ENCODE data around the gene LATS1.

DNA sequence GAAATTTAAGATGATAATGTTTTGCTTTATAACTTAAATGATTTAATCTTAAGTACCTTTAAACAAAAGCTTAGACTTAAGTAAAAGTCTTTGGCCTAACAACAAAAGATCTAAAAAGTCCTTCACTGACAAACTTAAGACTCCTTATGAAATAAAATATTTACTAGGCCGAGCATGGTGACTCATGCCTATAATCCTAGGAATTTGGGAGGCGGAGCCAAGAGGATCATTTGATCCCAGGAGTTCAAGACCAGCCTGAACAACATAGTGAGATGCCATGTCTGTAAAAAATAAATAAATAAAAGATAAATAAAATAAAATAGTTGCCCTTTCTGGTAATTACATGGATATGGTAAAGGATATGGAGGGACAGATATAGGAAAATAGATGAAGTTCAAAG is 81.8 kb downstream of the LATS1 start:
- TF ChIP-seq, protein P1, sequence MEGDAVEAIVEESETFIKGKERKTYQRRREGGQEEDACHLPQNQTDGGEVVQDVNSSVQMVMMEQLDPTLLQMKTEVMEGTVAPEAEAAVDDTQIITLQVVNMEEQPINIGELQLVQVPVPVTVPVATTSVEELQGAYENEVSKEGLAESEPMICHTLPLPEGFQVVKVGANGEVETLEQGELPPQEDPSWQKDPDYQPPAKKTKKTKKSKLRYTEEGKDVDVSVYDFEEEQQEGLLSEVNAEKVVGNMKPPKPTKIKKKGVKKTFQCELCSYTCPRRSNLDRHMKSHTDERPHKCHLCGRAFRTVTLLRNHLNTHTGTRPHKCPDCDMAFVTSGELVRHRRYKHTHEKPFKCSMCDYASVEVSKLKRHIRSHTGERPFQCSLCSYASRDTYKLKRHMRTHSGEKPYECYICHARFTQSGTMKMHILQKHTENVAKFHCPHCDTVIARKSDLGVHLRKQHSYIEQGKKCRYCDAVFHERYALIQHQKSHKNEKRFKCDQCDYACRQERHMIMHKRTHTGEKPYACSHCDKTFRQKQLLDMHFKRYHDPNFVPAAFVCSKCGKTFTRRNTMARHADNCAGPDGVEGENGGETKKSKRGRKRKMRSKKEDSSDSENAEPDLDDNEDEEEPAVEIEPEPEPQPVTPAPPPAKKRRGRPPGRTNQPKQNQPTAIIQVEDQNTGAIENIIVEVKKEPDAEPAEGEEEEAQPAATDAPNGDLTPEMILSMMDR (conservative IDR thresholded peaks at IDR 0.05; ENCODE audit: low read depth, low read length) = no peak
- TF ChIP-seq EZH2 (IDR thresholded peaks at IDR 0.05; ENCODE audit: borderline replicate concordance, low read depth, low read length, poor library complexity, severe bottlenecking) = no peak

Data from A673 (cell line).